Skin of body (tissue), 2 donors: ENCODE data around the gene UBE2O. TPM values are rescaled to one million over a fixed set of nuclear protein-coding genes. Genes with fewer than 3 reads are reported as not detected.

Experiments
- DNase-seq: peaks from one replicate; lab custom pipeline; 2025; lab: John Stamatoyannopoulos, UW
- total RNA-seq: library from RNA; depleted of rRNA; stranded (reverse); fragments of >200 nt; gene quantifications from one replicate; pipeline ENCODE4 v1.2.3, GENCODE V29; 2014

The UBE2O gene
- 20.2 TPM for total RNA-seq

DNA sequence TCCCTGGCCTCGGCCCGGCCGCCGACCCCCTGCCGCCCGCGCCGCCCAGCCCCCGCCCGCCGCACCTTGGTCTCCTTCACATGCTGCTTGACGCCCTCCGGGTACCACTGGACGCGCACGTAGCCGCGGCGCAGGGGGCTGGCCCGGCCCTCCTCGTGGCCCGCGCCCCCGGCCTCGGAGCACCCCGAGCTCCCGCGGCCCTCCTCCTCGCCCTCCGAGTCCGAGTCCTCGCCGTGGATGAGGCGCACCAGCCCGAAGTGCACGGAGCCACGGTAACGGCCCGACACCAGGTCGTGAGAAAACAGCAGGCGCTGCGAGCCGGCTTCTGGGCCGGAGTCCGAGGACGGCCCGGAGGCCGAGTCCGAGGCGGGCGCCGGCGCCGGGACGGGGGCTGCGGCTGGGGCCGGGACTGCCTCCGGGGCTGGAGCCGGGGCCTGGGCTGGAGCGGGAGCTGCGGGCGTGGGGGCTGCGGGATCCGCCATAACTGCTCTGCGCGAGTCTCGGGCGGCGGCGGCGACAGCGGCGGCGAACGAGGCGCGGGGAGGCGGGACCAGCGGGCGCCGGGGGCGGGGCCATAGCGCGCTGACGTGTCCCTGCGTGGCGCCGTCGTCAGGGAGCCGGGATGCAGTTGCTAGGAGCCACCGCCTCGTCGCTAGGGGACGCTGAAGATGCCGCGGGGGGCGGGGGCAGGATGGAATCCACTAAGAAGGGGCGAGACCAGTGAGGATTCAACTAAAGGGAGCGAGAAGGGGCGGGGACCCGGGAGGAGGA, at the start of gene UBE2O:
UBE2O (minus strand) TSS at position 493 of the 771 bp plus-strand sequence; CDS start at position 482, 11 bp downstream.
- DNase-seq: peak; percentile 74

DNA sequence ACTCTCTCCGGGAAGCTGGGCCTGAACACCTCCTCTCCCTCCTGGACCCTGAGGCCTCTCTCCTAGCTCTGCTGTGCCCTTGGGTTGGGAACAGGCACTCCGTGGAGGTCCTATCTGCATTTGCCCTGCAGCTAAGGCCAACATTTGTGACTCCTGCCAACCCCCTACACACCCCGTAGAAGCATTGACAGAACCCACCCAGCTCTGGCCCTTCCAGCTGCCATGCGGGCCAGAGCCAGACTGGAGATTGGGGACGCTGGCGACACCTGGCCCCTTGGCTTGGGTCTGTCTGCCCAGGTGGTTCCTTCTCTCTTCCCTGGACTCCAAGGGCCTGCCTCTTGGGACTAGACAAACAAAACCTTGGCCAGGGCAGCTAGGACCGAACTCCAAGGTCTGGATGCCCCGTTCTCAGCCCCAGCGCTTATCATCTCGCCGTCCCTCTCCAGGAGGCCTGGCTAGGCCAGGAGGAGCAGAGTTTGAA, 48.9 kb upstream of the UBE2O start:
- DNase-seq: no peak

DNA sequence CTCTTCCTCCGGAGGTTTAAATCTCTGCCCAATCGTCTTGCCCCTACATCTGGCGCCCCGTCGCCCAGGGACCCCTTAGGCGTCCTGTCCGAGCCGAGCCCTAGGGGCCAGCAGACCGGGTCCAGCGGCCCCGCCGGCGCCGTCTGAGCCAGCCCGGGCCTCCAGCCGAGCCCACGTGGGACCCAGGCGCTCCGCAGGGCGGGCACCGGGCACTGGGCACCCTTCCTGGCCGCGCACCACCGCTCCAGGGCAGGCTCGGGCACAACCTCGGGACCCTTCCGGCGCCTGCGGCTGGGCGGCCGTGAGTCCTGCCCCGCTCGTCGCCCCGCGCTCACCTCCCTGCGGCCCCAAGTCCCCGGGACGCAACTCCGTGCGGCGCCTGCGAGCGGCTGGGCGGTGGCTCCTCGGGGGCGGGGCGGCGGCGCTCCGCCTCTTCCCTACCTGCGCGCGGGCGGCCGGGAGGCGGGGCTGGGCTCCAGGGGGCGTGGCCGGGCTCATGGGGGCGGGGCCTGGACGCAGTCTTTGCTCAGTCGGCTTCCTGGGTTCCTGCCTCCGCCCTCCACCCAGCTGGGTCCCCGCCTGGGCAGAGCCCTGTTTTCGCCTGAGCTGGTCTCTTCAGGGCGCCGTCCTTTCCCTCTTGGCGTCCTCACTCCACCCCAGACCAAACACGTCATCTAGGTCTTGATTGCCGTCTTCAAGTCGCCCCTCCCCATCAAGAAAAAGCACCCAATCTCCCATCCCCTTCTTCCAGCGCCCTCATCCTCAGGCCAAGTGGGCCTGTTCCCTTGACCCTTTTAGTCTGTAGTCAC, 48.3 kb upstream of the UBE2O start, which contains the start of gene RHBDF2:
RHBDF2 (minus strand) TSS at position 406 of the 809 bp plus-strand sequence. CDS start 19,899 bp downstream, outside the sequence.
- no peak for DNase-seq

DNA sequence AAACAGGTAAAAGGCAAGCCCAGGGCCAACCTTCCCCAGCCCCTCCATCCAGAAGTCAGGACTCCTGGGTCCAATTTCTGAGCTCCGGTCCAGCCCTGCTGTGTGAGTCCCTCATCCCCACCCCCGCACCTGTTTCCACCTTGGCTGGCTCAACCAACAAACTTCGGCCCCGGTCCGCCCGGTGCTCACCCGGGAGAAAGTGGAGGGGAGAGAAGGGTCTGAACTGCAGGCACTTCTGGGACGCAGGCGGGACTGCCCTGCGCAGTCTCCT, 47.7 kb upstream of the UBE2O start:
- DNase-seq: no peak

DNA sequence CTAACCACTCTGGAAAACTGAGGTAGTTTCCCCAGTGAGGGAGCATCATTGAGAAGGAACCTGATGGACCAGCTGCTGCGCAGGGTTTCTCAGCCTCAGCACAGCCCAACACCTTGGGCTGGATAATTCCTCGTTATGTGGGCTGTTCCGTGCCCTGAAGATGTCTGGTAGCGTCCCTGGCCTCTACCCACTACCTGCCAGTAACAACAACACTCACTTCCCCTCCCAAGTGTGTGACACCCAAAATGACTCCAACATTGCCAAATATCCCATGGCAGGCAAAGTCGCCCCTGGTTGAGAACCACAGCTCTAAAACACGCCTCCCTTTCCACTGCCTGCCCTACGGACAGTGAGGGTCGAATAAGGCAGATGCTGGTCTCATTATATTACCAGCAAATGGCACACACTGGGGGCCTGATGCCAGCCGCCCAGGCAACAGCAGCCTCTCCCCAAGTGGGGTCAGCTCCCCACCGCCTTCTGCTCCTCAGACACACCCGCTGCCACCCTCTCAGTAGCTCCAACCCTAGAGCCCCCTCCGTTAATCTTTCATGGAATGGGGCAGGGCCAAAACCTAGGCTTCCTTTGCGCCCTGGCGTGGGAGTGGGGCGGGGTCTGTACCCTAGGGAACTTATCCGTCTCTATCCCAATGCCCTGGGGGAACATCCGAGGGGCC, 47.3 kb upstream of the UBE2O start:
- no peak for DNase-seq

GRCh38 chr17:76499267-76499667, 46.3 kb upstream of the UBE2O start:
- DNase-seq: no peak

DNA sequence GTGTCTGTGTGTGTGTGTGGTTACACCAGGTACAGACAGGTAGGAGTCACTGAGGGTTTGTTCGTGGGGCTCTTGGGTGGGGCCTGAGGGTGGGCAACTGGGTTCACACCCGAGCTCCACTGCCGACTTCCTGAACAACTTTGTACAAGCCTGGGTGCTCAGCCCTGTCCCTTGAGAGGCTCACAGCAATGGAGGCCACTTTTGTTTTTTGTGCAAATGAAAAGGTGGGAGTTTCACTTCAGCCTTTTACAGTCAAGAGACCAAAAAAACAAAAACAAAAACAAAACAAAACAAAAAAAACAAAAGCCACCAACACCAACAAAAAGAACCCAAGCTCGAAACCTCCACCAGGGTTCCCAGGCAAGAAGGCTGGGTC, 45.9 kb upstream of the UBE2O start:
- no peak for DNase-seq

DNA sequence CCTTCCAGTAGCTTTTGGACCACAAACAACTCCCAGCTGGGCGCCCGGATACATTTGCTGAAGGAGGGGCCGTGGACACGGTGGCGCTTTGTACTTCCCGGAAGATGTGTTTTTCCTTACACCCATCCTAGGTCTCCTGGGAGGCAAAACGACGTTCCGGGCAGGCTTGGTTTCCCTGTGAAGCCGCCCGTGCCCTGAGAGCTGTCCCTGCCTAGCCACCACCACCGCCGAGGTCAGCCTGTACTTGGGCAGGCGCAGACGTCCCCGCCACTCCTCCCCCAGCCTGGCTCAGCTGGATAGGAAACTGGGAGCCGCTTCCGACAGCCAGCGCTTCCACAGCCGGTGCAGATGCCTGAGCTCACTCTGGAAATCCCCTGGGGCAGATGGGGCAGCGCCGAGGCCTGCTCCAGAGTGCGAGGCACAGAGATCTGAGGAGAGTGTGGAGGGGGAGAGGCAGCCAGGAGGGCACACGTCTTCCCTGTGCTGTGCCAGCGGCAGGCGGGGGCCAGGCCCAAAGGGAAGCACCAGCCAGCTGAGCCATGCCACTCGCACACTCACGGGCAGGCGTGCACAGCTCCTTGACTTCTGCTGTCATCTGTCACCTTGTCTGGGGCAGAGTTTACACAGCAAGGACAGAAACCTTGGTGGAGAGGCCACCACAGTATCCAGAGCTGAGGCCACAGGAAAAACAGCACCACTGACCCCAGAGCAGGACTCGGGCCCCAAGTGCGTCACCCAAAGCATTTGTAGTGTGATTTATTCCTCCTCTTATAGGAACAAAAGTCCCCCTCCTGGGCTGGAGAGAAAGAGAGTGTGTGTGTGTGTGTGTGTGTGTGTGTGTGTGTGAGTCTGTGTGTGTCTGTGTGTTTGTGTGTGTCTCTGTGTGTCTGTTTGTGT, 45.3 kb upstream of the UBE2O start:
- no peak for DNase-seq

DNA sequence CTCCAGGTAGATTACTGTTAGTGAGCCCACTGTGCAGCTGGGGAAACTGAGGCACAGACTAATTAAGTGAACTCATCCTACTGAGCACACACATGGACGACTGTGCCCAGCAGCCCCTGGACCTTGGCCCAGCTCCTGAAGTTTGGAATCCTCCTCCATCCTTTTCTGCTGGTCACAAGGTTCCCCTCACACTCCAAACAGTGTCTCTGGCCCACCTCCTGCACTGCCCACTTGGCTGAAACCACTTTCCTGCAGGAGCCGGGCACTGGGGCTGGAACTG, 44.7 kb upstream of the UBE2O start:
- DNase-seq: no peak

DNA sequence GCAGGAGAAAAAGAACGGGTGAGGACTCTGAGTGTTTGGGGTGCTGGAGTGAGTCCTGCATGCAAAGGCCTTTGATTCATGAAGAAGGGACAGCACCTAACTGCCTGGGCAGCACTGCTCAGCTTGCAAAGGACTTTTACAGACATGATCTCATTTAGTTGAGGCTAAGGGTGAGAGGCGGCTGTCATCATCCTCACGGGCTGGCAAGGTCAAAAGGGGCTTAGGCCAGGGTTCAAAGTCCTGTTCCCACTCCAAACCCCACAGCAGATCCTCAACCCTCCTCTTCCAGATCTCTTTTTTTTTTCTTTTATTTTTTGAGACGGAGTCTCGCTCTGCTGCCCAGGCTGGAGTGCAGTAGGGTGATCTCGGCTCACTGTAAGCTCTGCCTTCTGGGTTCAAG, 43.5 kb upstream of the UBE2O start:
- no peak for DNase-seq

DNA sequence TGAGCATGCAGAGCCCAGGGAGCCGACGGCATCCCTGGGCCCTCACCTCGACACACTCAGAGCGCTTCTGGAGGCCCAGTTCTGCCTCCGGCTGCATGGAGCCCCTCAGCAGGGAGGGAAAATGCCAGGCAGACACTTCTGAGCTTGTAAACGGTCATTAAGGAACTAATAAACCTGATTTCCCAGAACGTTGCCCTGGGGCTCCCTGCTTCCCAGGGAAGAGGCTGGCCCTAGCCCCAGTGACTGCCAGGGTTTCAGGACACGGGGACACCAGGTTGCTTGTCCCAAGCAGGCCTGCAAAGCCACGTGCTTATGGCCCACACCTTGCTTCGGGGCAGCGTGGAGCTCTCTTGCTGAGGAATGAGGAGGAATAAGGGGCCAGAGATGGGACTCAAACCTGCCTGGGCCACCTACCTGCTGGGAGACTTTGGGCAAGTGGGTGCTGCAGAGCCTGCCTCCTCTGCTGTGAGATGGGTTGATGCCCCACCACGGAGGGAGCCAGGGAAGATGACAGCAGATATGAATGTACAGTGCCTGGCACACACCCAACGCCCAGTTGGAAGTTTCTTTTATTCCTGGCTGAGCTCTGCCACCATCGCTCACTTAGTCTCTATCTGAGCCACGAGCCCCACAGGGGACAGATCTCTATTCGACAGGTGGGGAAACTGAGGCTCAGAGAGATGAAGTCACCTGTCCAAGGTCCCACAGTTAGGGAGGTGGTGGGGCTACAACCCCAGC, 42.9 kb upstream of the UBE2O start:
- no peak for DNase-seq

GRCh38 chr17:76493505-76494167, 40.7 kb upstream of the UBE2O start:
- DNase-seq: no peak

DNA sequence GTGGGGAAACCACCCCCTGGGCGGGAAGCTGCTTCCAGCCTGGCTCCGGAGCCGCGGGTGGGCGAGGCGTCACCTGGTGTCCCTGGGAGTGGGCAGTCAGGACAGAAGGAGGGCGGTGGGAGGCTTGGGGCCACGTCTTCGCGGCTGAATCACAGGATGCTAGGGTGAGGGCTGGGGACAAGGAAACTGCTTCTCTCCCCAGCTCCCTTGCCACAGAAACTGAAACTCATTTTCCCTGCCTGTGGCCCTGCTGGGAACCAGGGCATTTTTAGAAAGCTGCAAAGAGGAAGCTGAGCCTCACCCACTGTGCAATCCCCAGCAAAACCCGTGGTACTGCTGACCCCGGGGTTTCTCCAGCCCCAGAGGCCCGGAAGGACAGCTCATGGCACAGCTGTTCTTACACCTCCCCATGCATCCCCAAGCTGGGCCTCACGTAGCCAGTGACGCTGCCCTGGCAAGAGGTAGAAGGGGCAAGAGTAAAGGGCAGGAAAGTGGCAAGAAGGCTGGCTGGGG, 40.1 kb upstream of the UBE2O start:
- peak; percentile 12 for DNase-seq

GRCh38 chr17:76492123-76492988, 39.4 kb upstream of the UBE2O start:
- DNase-seq: no peak

DNA sequence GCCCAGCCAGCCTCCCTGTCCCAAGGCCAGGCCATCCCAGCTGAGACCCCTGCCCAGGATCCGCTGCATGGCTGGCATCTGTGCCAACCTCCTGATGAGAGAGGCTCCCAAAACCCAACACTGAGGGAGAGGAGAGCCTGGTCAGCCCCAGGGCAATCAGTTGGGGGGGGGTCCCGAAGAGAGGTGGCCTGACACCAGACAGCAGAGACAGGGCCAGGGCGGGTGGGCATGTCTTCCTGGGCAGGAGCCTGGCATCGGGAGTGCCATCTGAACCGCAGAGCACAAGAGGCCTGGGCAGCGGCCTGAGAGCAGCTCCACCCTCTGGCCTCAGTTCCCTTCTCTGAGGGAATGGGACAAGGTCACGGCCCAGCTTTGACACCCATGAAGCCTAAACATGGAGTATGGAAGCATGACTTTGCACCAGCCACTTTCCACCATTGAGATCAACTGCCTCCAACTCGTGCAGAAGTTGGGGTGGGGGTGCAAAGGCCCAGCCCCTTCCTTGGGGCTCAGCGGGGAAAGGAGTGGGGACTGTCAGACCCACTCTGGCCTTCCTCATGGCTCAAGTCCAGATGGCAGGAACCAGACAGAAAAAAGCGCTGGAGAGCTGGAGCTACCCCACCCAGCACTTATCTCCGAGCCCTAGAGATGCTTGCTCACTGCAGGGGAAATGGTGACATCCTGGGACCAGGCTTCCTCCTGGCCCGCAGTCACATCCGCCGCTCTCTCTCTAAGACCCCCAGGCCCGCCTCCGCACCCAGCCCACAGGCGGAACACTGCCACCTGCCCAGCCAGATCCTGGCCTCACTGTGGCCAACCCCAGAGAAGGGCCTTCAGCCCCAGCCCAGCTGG, 38.5 kb upstream of the UBE2O start:
- no peak for DNase-seq

- no peak for DNase-seq
These were observed 37.3 kb upstream of the UBE2O start for GRCh38 chr17:76490112-76490710.

- no peak for DNase-seq
These were observed 34.7 kb upstream of the UBE2O start for GRCh38 chr17:76487451-76488192.
